Epidermal melanocyte (primary cell): Measurements from ENCODE around the gene SPOCK1.

Experiments used
- DNase-seq: peaks from one replicate; pipeline ENCODE4 v3.0.0; 2011; ENCODE audit warnings: low spot score; ENCODE audit not compliant: insufficient read length

The SPOCK1 gene

GRCh38 chr5:137118629-137119028 lies 380.5 kb downstream of the SPOCK1 start:
- DNase-seq: no peak

GRCh38 chr5:137115152-137115551 lies 384.0 kb downstream of the SPOCK1 start:
- no peak for DNase-seq

- DNase-seq: no peak
These were observed 384.6 kb downstream of the SPOCK1 start for GRCh38 chr5:137114529-137114928.

- DNase-seq: no peak
These were observed 385.2 kb downstream of the SPOCK1 start for GRCh38 chr5:137113939-137114338.

- no peak for DNase-seq
These were observed 386.0 kb downstream of the SPOCK1 start for GRCh38 chr5:137113161-137113560.

GRCh38 chr5:137105351-137106035 lies 393.6 kb downstream of the SPOCK1 start:
- DNase-seq: no peak

- no peak for DNase-seq
These were observed 397.6 kb downstream of the SPOCK1 start for GRCh38 chr5:137101544-137101943.

- no peak for DNase-seq
These were observed 399.5 kb downstream of the SPOCK1 start for GRCh38 chr5:137099651-137100050.

GRCh38 chr5:137098663-137099062 lies 400.5 kb downstream of the SPOCK1 start:
- no peak for DNase-seq

GRCh38 chr5:137098238-137098637 lies 400.9 kb downstream of the SPOCK1 start:
- DNase-seq: no peak

- DNase-seq: no peak
These were observed 401.9 kb downstream of the SPOCK1 start for GRCh38 chr5:137097203-137097602.

- DNase-seq: no peak
These were observed 402.7 kb downstream of the SPOCK1 start for GRCh38 chr5:137096149-137097103.

GRCh38 chr5:137095597-137095996 lies 403.5 kb downstream of the SPOCK1 start:
- no peak for DNase-seq

- no peak for DNase-seq
These were observed 406.3 kb downstream of the SPOCK1 start for GRCh38 chr5:137092831-137093230.

GRCh38 chr5:137091472-137091871 lies 407.7 kb downstream of the SPOCK1 start:
- DNase-seq: no peak

- no peak for DNase-seq
These were observed 408.4 kb downstream of the SPOCK1 start for GRCh38 chr5:137090721-137091120.

- DNase-seq: no peak
These were observed 409.0 kb downstream of the SPOCK1 start for GRCh38 chr5:137090151-137090550.

GRCh38 chr5:137088175-137088574 lies 411.0 kb downstream of the SPOCK1 start:
- no peak for DNase-seq

GRCh38 chr5:137086342-137086741 lies 412.8 kb downstream of the SPOCK1 start:
- DNase-seq: no peak

- no peak for DNase-seq
These were observed 413.9 kb downstream of the SPOCK1 start for GRCh38 chr5:137085206-137085605.

GRCh38 chr5:137084016-137084415 lies 415.1 kb downstream of the SPOCK1 start:
- DNase-seq: no peak

GRCh38 chr5:137082951-137083350 lies 416.2 kb downstream of the SPOCK1 start:
- no peak for DNase-seq
